ENCODE data around the gene NCAM1.
A peak's percentile ranks its signal among the peaks of the same experiment; 100 is the strongest.

NCAM1 gene

DNA sequence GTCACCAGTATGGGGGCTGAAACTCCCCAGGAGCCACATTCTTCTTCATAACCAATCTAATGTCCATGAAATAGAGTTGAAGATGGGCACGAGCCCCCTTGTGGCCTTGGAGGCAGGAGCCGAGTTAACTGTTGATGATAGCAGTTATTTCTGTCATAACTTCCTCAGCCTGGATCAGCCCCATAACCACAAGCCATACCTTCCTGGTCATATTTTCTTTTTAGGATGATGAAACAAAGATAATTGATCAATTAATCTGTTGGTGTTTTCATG lies 288.2 kb downstream of the NCAM1 start:
- DNase-seq (ENCODE audit: low read depth, low spot score): no peak
- Histone ChIP-seq H3K4me3 (no peak overlapping the region), H3K27ac (no peak overlapping the region), H3K9me3 (ENCODE audit: low read depth, low read length) (no peaks in the 10 kb centered on the region), H3K36me3 (ENCODE audit: insufficient read depth, low read length) (no peaks in the 10 kb centered on the region), H3K9ac (ENCODE audit: insufficient read length) (no peak overlapping the region)
- TF ChIP-seq EZH2 (IDR thresholded peaks at IDR 0.05): no peak

DNA sequence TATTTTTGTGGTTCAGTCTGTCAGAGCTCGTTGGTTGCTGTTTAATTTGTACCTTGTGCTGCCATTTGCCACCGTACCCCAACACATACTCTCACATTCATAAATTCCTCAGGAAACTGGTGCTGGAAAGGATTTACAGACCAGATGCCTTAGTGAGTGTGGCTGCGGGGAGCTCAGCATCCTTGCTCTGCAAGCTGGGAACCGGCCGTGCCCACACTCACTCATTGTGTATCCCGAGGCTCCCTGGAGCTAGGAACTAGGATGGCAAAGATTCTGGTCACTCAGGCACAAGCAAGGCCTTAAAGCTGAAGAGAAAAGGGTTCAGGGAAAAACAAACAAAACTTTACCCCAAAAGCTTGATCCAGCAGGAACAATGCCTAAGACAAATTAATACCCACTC lies 288.6 kb downstream of the NCAM1 start:
- H3K9me3 ChIP-seq (ENCODE audit: low read depth, low read length): no peaks in the 10 kb centered on the region
- no peak overlapping the region for H3K4me3 ChIP-seq
- DNase-seq (ENCODE audit: low read depth, low spot score): no peak
- no peak overlapping the region for H3K9ac ChIP-seq (ENCODE audit: insufficient read length)
- H3K36me3 ChIP-seq (ENCODE audit: insufficient read depth, low read length): no peaks in the 10 kb centered on the region
- no peak for TF ChIP-seq EZH2 (IDR thresholded peaks at IDR 0.05)
- TF ChIP-seq POLR2AphosphoS5 (IDR thresholded peaks at IDR 0.05; ENCODE audit: borderline replicate concordance, low read depth, low read length): no peak
- TF ChIP-seq FOXP2 (optimal IDR thresholded peaks at IDR 0.05; ENCODE audit: control extremely low read depth, extremely low read length, insufficient read depth): no peak
- no peak overlapping the region for H3K27ac ChIP-seq

DNA sequence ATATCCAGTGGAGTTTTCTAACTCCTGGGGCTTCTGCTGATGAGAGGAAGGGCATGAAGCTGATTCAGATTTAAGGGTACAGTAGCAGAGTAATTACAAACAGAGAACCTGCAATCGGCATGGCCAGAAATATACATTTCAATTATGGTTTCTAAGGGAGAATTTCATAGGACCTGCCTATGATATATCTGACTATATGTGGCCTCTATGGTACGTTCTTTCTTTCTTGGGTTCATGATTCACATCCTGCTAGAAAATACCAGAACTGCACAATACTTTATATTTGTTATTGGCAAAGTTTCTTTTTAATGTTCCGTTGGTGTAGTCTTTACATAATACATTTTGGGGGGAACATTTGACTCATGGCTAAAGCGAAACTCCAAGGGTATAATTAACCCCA lies 290.1 kb downstream of the NCAM1 start:
- no peak overlapping the region for H3K9ac ChIP-seq (ENCODE audit: insufficient read length)
- no peak for DNase-seq (ENCODE audit: low read depth, low spot score)
- no peak overlapping the region for H3K4me3 ChIP-seq
- no peaks in the 10 kb centered on the region for H3K9me3 ChIP-seq (ENCODE audit: low read depth, low read length)
- no peak overlapping the region for H3K27ac ChIP-seq
- TF ChIP-seq EZH2 (IDR thresholded peaks at IDR 0.05): no peak
- no peak for TF ChIP-seq FOXP2 (optimal IDR thresholded peaks at IDR 0.05; ENCODE audit: control extremely low read depth, extremely low read length, insufficient read depth)
- no peak for TF ChIP-seq POLR2AphosphoS5 (IDR thresholded peaks at IDR 0.05; ENCODE audit: borderline replicate concordance, low read depth, low read length)
- no peaks in the 10 kb centered on the region for H3K36me3 ChIP-seq (ENCODE audit: insufficient read depth, low read length)

DNA sequence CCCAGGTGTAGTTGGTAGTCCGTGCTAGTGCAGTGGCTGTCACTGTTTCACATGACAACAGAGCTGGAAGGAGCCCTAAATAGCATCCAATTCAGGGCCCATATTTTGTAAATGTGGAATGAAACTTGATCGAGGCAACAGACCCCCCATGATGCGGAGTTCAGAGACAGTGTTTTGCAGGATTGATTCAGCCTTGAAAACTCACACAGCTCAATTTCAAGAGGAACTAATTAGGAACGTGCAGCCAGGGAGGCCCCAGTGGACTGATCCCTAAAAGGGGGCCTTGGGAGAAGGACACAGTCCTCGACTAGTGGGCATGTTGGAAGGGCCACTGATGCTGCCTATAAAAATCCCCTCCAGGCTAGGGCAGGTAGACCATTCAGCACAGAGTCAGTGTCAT lies 292.2 kb downstream of the NCAM1 start:
- Histone ChIP-seq H3K9me3 (ENCODE audit: low read depth, low read length) (no peaks in the 10 kb centered on the region), H3K4me3 (no peak overlapping the region), H3K27ac (no peak overlapping the region), H3K9ac (ENCODE audit: insufficient read length) (no peak overlapping the region), H3K36me3 (ENCODE audit: insufficient read depth, low read length) (no peaks in the 10 kb centered on the region)
- TF ChIP-seq FOXP2 (optimal IDR thresholded peaks at IDR 0.05; ENCODE audit: control extremely low read depth, extremely low read length, insufficient read depth) (no peak), EZH2 (IDR thresholded peaks at IDR 0.05) (no peak), POLR2AphosphoS5 (IDR thresholded peaks at IDR 0.05; ENCODE audit: borderline replicate concordance, low read depth, low read length) (no peak)
- no peak for DNase-seq (ENCODE audit: low read depth, low spot score)

DNA sequence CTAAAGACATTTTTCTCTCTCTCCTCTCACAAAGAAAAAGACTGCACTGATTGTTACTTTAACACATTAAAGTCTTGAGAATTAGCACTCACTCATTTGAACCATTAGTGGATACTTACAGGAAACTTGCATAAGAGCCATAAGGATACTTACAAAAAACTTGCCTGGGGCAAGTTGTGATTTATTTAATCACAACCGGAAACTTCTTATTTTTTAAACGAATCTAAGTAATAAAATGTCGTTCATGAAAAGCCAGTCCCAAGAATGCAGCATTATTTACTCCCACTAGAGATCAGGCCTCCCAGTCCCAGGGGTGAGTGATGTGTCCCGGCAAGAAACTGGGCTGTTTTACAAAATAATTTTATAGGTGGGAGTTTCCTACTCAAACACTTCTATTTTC lies 293.9 kb downstream of the NCAM1 start:
- no peak overlapping the region for H3K9ac ChIP-seq (ENCODE audit: insufficient read length)
- peak; percentile 65 for DNase-seq (ENCODE audit: low read depth, low spot score)
- no peaks in the 10 kb centered on the region for H3K36me3 ChIP-seq (ENCODE audit: insufficient read depth, low read length)
- TF ChIP-seq FOXP2 (optimal IDR thresholded peaks at IDR 0.05; ENCODE audit: control extremely low read depth, extremely low read length, insufficient read depth) (no peak), POLR2AphosphoS5 (IDR thresholded peaks at IDR 0.05; ENCODE audit: borderline replicate concordance, low read depth, low read length) (peak; percentile 41; the same call in 1 of the 2 replicates)
- no peaks in the 10 kb centered on the region for H3K9me3 ChIP-seq (ENCODE audit: low read depth, low read length)
- H3K27ac ChIP-seq: no peak overlapping the region
- no peak overlapping the region; the same call in 1 of the 2 replicates for H3K4me3 ChIP-seq

DNA sequence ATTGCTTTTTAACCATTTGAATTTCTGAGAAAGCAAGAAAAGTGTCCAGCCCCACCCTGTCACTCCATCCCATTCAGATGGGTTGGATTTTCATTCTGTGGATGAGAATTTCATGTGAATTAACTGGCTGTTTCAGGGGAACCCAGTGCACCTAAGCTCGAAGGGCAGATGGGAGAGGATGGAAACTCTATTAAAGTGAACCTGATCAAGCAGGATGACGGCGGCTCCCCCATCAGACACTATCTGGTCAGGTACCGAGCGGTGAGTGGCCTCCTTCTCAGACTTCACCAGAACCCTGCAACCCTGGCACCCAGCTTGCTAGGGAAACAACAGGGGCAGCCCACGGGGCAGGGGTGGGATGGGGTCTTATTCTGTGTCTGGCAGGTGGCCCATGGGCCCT lies 294.5 kb downstream of the NCAM1 start:
- Histone ChIP-seq H3K4me3 (peak overlapping the region; percentile 24; the same call in 1 of the 2 replicates), H3K36me3 (ENCODE audit: insufficient read depth, low read length) (no peaks in the 10 kb centered on the region), H3K9ac (ENCODE audit: insufficient read length) (no peak overlapping the region), H3K27ac (no peak overlapping the region), H3K9me3 (ENCODE audit: low read depth, low read length) (no peaks in the 10 kb centered on the region)
- TF ChIP-seq POLR2AphosphoS5 (IDR thresholded peaks at IDR 0.05; ENCODE audit: borderline replicate concordance, low read depth, low read length): no peak
- TF ChIP-seq FOXP2 (optimal IDR thresholded peaks at IDR 0.05; ENCODE audit: control extremely low read depth, extremely low read length, insufficient read depth): no peak
- TF ChIP-seq EZH2 (IDR thresholded peaks at IDR 0.05): no peak
- DNase-seq (ENCODE audit: low read depth, low spot score): no peak

DNA sequence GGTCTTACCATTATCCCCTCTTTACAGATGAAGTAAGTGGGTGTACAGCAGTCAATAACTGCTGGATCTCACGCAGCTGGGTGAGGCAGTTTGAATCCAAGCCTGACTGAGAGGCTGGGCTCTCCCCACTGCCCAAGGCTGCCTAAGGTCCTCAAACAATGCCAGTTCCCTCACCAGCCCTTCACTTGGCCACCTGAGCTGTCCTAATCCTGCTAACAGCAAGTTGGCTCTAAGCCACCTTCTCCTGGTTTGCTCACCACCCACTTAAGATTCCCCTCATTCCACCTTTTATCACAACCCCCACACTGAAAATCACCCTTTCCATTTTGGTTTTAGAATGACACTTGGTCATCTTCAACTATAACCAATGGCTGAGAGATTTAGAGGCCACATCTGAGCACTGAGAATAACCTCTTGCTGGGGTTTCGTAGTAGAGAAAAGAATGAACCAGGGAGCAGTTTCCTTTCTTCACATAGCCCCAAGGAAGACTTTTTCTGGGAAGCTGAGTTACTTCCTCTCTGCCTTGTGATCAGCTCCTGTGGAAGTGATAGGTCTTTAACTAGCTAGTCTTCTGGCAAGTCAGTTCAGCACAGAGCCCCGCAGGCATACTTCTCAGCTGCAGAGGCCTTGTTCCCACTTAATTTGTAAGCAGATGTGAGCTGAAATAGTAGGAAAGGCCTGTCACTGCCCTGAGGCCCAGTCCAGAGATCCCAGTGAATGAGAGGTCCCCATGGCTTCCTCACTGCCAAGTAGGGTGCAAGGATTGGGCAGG lies 295.4 kb downstream of the NCAM1 start:
- no peaks in the 10 kb centered on the region for H3K9me3 ChIP-seq (ENCODE audit: low read depth, low read length)
- DNase-seq (ENCODE audit: low read depth, low spot score): peak; percentile 56
- H3K36me3 ChIP-seq (ENCODE audit: insufficient read depth, low read length): no peaks in the 10 kb centered on the region
- TF ChIP-seq POLR2AphosphoS5 (IDR thresholded peaks at IDR 0.05; ENCODE audit: borderline replicate concordance, low read depth, low read length) (no peak), EZH2 (IDR thresholded peaks at IDR 0.05) (no peak), FOXP2 (optimal IDR thresholded peaks at IDR 0.05; ENCODE audit: control extremely low read depth, extremely low read length, insufficient read depth) (no peak)
- H3K27ac ChIP-seq: no peak overlapping the region
- H3K9ac ChIP-seq (ENCODE audit: insufficient read length): no peak overlapping the region
- H3K4me3 ChIP-seq: peak overlapping the region; percentile 20; the same call in 1 of the 2 replicates

DNA sequence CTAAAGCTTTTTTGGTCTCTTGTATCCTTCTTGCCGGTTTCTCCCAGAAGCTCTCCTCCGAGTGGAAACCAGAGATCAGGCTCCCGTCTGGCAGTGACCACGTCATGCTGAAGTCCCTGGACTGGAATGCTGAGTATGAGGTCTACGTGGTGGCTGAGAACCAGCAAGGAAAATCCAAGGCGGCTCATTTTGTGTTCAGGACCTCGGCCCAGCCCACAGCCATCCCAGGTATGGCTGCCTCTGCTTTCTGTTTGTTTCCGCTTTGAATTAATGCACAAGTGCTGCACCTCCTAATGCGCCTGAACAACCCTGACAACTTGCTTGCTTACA lies 298.8 kb downstream of the NCAM1 start:
- no peaks in the 10 kb centered on the region for H3K9me3 ChIP-seq (ENCODE audit: low read depth, low read length)
- H3K9ac ChIP-seq (ENCODE audit: insufficient read length): no peak overlapping the region
- no peak for DNase-seq (ENCODE audit: low read depth, low spot score)
- TF ChIP-seq POLR2AphosphoS5 (IDR thresholded peaks at IDR 0.05; ENCODE audit: borderline replicate concordance, low read depth, low read length) (no peak), FOXP2 (optimal IDR thresholded peaks at IDR 0.05; ENCODE audit: control extremely low read depth, extremely low read length, insufficient read depth) (no peak), EZH2 (IDR thresholded peaks at IDR 0.05) (no peak)
- no peaks in the 10 kb centered on the region for H3K36me3 ChIP-seq (ENCODE audit: insufficient read depth, low read length)
- H3K27ac ChIP-seq: no peak overlapping the region
- no peak overlapping the region for H3K4me3 ChIP-seq

DNA sequence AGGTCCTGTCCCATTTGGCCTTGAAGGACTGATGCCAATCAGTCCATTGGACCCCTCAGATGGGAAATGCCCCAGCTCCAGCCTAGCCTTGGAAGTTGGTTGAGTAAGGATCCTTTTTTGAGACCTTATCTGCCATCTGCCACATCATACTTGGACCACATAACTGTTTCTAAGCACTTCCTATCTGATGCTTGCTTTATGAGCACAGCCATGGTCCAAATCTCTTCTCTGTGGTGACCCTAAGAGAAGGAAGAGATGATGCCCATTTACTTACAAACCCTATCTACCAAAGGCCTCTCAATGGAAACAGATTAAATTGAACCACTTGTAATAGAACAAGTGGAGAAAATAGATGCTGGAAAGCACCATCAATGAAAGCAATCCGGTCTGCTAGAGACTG lies 299.3 kb downstream of the NCAM1 start:
- TF ChIP-seq POLR2AphosphoS5 (IDR thresholded peaks at IDR 0.05; ENCODE audit: borderline replicate concordance, low read depth, low read length) (no peak), FOXP2 (optimal IDR thresholded peaks at IDR 0.05; ENCODE audit: control extremely low read depth, extremely low read length, insufficient read depth) (no peak), EZH2 (IDR thresholded peaks at IDR 0.05) (no peak)
- Histone ChIP-seq H3K9me3 (ENCODE audit: low read depth, low read length) (no peaks in the 10 kb centered on the region), H3K36me3 (ENCODE audit: insufficient read depth, low read length) (no peaks in the 10 kb centered on the region), H3K4me3 (no peak overlapping the region), H3K27ac (no peak overlapping the region), H3K9ac (ENCODE audit: insufficient read length) (no peak overlapping the region)
- DNase-seq (ENCODE audit: low read depth, low spot score): no peak

All from SK-N-MC (cell line).